Measurements from ENCODE around the gene ZNF668.
A peak's percentile ranks its signal among the peaks of the same experiment; 100 is the strongest.

The ZNF668 gene

GRCh38 chr16:31071861-31072260 lies 2.2 kb downstream of the ZNF668 start:
- no peak for TF ChIP-seq CTCF (IDR thresholded peaks at IDR 0.05; ENCODE audit: low read depth, low read length)
- peak; percentile 58 to 81 for DNase-seq (ENCODE audit: low read depth in 2 of 2)
- peak overlapping the region; percentile 92 to 97 for H3K4me3 ChIP-seq (replicated peaks in 1 of 2; ENCODE audit: low read depth in 2 of 2, low read length in 2 of 2)

GRCh38 chr16:31067342-31067741 lies 6.7 kb downstream of the ZNF668 start:
- DNase-seq (ENCODE audit: low read depth in 2 of 2) = no peak
- H3K4me3 ChIP-seq (replicated peaks in 1 of 2; ENCODE audit: low read depth in 2 of 2, low read length in 2 of 2) = no peak overlapping the region
- no peak for TF ChIP-seq CTCF (IDR thresholded peaks at IDR 0.05; ENCODE audit: low read depth, low read length)

- DNase-seq (ENCODE audit: low read depth in 2 of 2) = peak; percentile 92 to 98
- no peak for TF ChIP-seq CTCF (IDR thresholded peaks at IDR 0.05; ENCODE audit: low read depth, low read length)
- no peak overlapping the region for H3K4me3 ChIP-seq (replicated peaks in 1 of 2; ENCODE audit: low read depth in 2 of 2, low read length in 2 of 2)
Observed at GRCh38 chr16:31064882-31065461, 9.1 kb downstream of the ZNF668 start.

- DNase-seq (ENCODE audit: low read depth in 2 of 2) = no peak
- no peak overlapping the region for H3K4me3 ChIP-seq (replicated peaks in 1 of 2; ENCODE audit: low read depth in 2 of 2, low read length in 2 of 2)
- no peak for TF ChIP-seq CTCF (IDR thresholded peaks at IDR 0.05; ENCODE audit: low read depth, low read length)
Observed at GRCh38 chr16:31063843-31064611, 10.0 kb downstream of the ZNF668 start.

GRCh38 chr16:31063495-31063842 lies 10.6 kb downstream of the ZNF668 start:
- H3K4me3 ChIP-seq (replicated peaks in 1 of 2; ENCODE audit: low read depth in 2 of 2, low read length in 2 of 2) = no peak overlapping the region
- no peak for TF ChIP-seq CTCF (IDR thresholded peaks at IDR 0.05; ENCODE audit: low read depth, low read length)
- DNase-seq (ENCODE audit: low read depth in 2 of 2) = no peak

- no peak overlapping the region for H3K4me3 ChIP-seq (replicated peaks in 1 of 2; ENCODE audit: low read depth in 2 of 2, low read length in 2 of 2)
- no peak for DNase-seq (ENCODE audit: low read depth in 2 of 2)
- no peak for TF ChIP-seq CTCF (IDR thresholded peaks at IDR 0.05; ENCODE audit: low read depth, low read length)
Observed at GRCh38 chr16:31061813-31062440, 12.1 kb downstream of the ZNF668 start.

Data from cardiac fibroblast (primary cell).